Transverse colon (tissue), 4 donors: Measurements from ENCODE around the gene NUP214.

ENCODE experiments used
- CTCF ChIP-seq, 5 experiments: fragments of 200-600 bp in 3 of 5; fragments of 450-650 bp in 2 of 5; sonication (generic) in 3 of 5; IDR thresholded peaks; 1 replicate in 2 of 5; 2 replicates in 3 of 5; pipeline ENCODE4 v1.5.1; 2016 to 2017; ENCODE audit warnings: antibody characterized with exemption in 5 of 5, inconsistent platforms in 3 of 5, mild to moderate bottlenecking in 2 of 5, moderate library complexity in 1 of 5
- POLR2AphosphoS5 ChIP-seq, 3 donors: sonication (generic); formaldehyde crosslinking; IDR thresholded peaks; one replicate each; pipeline ENCODE4 v1.6.1; 2016; ENCODE audit warnings: antibody characterized with exemption in 3 of 3

- TF ChIP-seq CTCF (IDR thresholded peaks at IDR 0.05) (no peak), POLR2AphosphoS5 (IDR thresholded peaks at IDR 0.05) (no peak)
Measured at GRCh38 chr9:131165523-131165922, 40.1 kb downstream of the NUP214 start.
